B cell (primary cell): ENCODE measurements around the gene PML. TPM values are rescaled to one million over a fixed set of nuclear protein-coding genes. Genes with fewer than 3 reads are reported as not detected.

ENCODE experiments used
- ATAC-seq: fragments of 200-7000 bp; cut with Tn5 transposase; one replicate; pipeline ENCODE4 v1.10.0; 2021; ENCODE audit warnings: low read depth, mild to moderate bottlenecking, moderate number of reproducible peaks, moderate library complexity
- CTCF ChIA-PET: fragments of 350-600 bp; sonication (Branson Sonifier 250); formaldehyde crosslinking; loops from one replicate; lab custom pipeline; 2021; ENCODE audit warnings: antibody characterized with exemption, inconsistent platforms; lab: Charles Lee
- POLR2A ChIA-PET: fragments of 350-600 bp; sonication (Branson Sonifier 250); formaldehyde crosslinking; loops from one replicate; lab custom pipeline; 2021; ENCODE audit warnings: antibody characterized with exemption; lab: Charles Lee
- DNase-seq: peaks from one replicate; pipeline ENCODE4 v3.0.0; 2013
- H2AFZ ChIP-seq: 2 replicates; pipeline ENCODE4 v1.6.1; 2012; ENCODE audit warnings: mild to moderate bottlenecking, low read depth, low read length; ENCODE audit not compliant: insufficient read depth, poor library complexity, severe bottlenecking
- H3K27ac ChIP-seq, 2 donors: 1 replicate in 1 of 2; 2 replicates in 1 of 2; pipeline ENCODE4 v1.5.1; 2012 to 2013; ENCODE audit warnings: low read length in 2 of 2, mild to moderate bottlenecking in 2 of 2, moderate library complexity in 1 of 2
- H3K27me3 ChIP-seq, 4 experiments: fragments of 200-600 bp in 1 of 4; sonication (generic) in 1 of 4; replicated peaks in 1 of 4; 1 replicate in 2 of 4; 2 replicates in 2 of 4; pipeline versions ENCODE4 v1.6.1 to v1.7.0; 2013 to 2016; ENCODE audit warnings: low read length in 3 of 4, mild to moderate bottlenecking in 2 of 4, mixed read lengths in 1 of 4, moderate library complexity in 1 of 4; ENCODE audit not compliant: insufficient read depth in 4 of 4, control insufficient read depth in 3 of 4; ENCODE audit errors: control extremely low read depth in 1 of 4
- H3K36me3 ChIP-seq, 2 experiments: replicated peaks in 1 of 2; 1 replicate in 1 of 2; 2 replicates in 1 of 2; pipeline versions ENCODE4 v1.6.1 to v1.7.1; 2013; ENCODE audit warnings: low read length in 1 of 2; ENCODE audit not compliant: insufficient read depth in 2 of 2, control insufficient read depth in 1 of 2; ENCODE audit errors: control extremely low read depth in 1 of 2, extremely low read depth in 1 of 2
- H3K4me1 ChIP-seq, 2 donors: fragments of 200-600 bp in 1 of 2; sonication (generic) in 1 of 2; 1 replicate in 1 of 2; 2 replicates in 1 of 2; pipeline versions ENCODE4 v1.5.1 to v1.6.1; 2013 to 2017; ENCODE audit warnings: low read length in 2 of 2; ENCODE audit not compliant: control insufficient read depth in 2 of 2, insufficient read depth in 2 of 2
- H3K4me2 ChIP-seq: replicated peaks from 2 replicates; pipeline ENCODE3; 2012; ENCODE audit warnings: mild to moderate bottlenecking, low read depth, low read length; ENCODE audit not compliant: poor library complexity, severe bottlenecking
- H3K4me3 ChIP-seq, 5 experiments: fragments of 200-600 bp in 1 of 5; sonication (generic) in 1 of 5; 1 replicate in 3 of 5; 2 replicates in 2 of 5; pipeline versions ENCODE4 v1.5.1 to v1.7.0; 2011 to 2016; ENCODE audit warnings: low read length in 4 of 5, mild to moderate bottlenecking in 4 of 5, low read depth in 2 of 5, control low read depth in 1 of 5, moderate library complexity in 1 of 5; ENCODE audit not compliant: insufficient read depth in 1 of 5; ENCODE audit errors: control extremely low read depth in 1 of 5, extremely low read depth in 1 of 5
- H3K79me2 ChIP-seq: fragments of 200-600 bp; sonication (generic); one replicate; pipeline ENCODE4 v1.6.0; 2016; ENCODE audit warnings: low read length; ENCODE audit not compliant: control insufficient read depth, insufficient read depth
- H3K9ac ChIP-seq: fragments of 200-600 bp; sonication (generic); 2 replicates; pipeline ENCODE4 v1.6.1; 2017; ENCODE audit warnings: mild to moderate bottlenecking, low read length, moderate library complexity
- H3K9me3 ChIP-seq, 3 donors: one replicate each; pipeline versions ENCODE4 v1.6.1 to v1.7.1; 2013; ENCODE audit warnings: low read length in 2 of 3; ENCODE audit not compliant: control insufficient read depth in 2 of 3, insufficient read depth in 1 of 3; ENCODE audit errors: control extremely low read depth in 1 of 3
- H4K20me1 ChIP-seq: 2 replicates; pipeline ENCODE4 v1.6.0; 2012; ENCODE audit warnings: mild to moderate bottlenecking, low read length; ENCODE audit not compliant: insufficient read depth, control insufficient read depth, poor library complexity, severe bottlenecking
- H3K27ac Mint-ChIP-seq: one replicate; pipeline ENCODE4 v1.8.0; 2021; ENCODE audit warnings: mixed read lengths
- H3K27me3 Mint-ChIP-seq: one replicate; pipeline ENCODE4 v1.8.0; 2021; ENCODE audit warnings: mixed read lengths
- H3K4me1 Mint-ChIP-seq: one replicate; pipeline ENCODE4 v1.8.0; 2021; ENCODE audit warnings: mixed read lengths
- H3K4me3 Mint-ChIP-seq: one replicate; pipeline ENCODE4 v1.8.0; 2021; ENCODE audit warnings: mixed read lengths
- H3K9me3 Mint-ChIP-seq: one replicate; pipeline ENCODE4 v1.8.0; 2022; ENCODE audit warnings: mixed read lengths; ENCODE audit not compliant: insufficient read depth
- CTCF ChIP-seq: fragments of 200-600 bp; IDR thresholded peaks from one replicate; pipeline ENCODE4 v1.8.0; 2022; ENCODE audit warnings: antibody characterized with exemption, mild to moderate bottlenecking
- EZH2 ChIP-seq: IDR thresholded peaks from 2 replicates; pipeline ENCODE4 v1.6.1; 2012; ENCODE audit warnings: borderline replicate concordance, low read depth, mild to moderate bottlenecking, moderate library complexity, low read length; ENCODE audit not compliant: insufficient read depth, poor library complexity, severe bottlenecking
- WGBS: methylation state at CpG from one replicate; pipeline ENCODE4 v1.1.5; 2013; ENCODE audit warnings: missing lambda C conversion rate; ENCODE audit not compliant: insufficient coverage; 5-methylcytosine and 5-hydroxymethylcytosine counted together
- intact Hi-C: fragments of 100-400 bp; cut with micrococcal nuclease; formaldehyde crosslinking; loops from one replicate; pipeline ENCODE4 v1.10.0; 2022
- polyA plus RNA-seq: library from polyadenylated mRNA; depleted of rRNA; stranded (reverse); fragments of >200 nt; gene quantifications from 2 replicates; pipeline ENCODE4 v1.2.3, GENCODE V29; 2012
- total RNA-seq, 2 donors: library from RNA; stranded (reverse); fragments of 120-200 nt in 1 of 2; gene quantifications; 1 replicate in 1 of 2; 2 replicates in 1 of 2; pipeline versions ENCODE4 v1.2.3 to v1.2.4, GENCODE V29; 2013 to 2022

The PML gene
- total and polyA plus RNA-seq, 2 donors (not counting 1 experiment from before 2014, with no cell fraction given): 59.2 to 66.3 TPM

GRCh38 chr15:74007820-74008371 lies 13.4 kb downstream of the PML start:
- H3K9me3 Mint-ChIP-seq: no peaks in the 10 kb centered on the region
- peak overlapping the region; percentile 89 for H3K27ac Mint-ChIP-seq
- WGBS: 0% methylated on average over 3 of the region's 5 CpGs
- ATAC-seq (peak; percentile 84), DNase-seq (peak; percentile 56)
- CTCF ChIA-PET: interaction anchor here (1.5 to 3.6 kb wide), 6 partner anchors 8 to 41 kb away, joined by 3 to 20 read pairs (median 8); partner anchors contain the start of gene PML
- peak overlapping the region in 1 of 5 experiments; percentile 22 for H3K4me3 ChIP-seq
- POLR2A ChIA-PET: interaction anchor here (1.7 kb wide), 1 partner anchor 14 kb away, joined by 5 read pairs; the partner anchor contains the start of gene PML
- no peaks in the 10 kb centered on the region for H3K27me3 ChIP-seq
- peaks cover 39% of the 10 kb centered on the region for H4K20me1 ChIP-seq
- H3K4me1 Mint-ChIP-seq: peaks cover 54% of the 10 kb centered on the region
- peak overlapping the region; percentile 78 for H3K4me3 Mint-ChIP-seq
- H3K4me1 ChIP-seq: peaks cover 33 to 52% of the 10 kb centered on the region in 2 donors
- H3K36me3 ChIP-seq: peaks cover 2 to 23% of the 10 kb centered on the region in 2 experiments
- H3K9me3 ChIP-seq: peaks cover 0 to 3% (median 0%) of the 10 kb centered on the region in 3 donors
- H3K27me3 Mint-ChIP-seq: no peaks in the 10 kb centered on the region
- H3K27ac ChIP-seq: peak overlapping the region; percentile 69 to 87
- peak overlapping the region; percentile 43 for H3K9ac ChIP-seq
- intact Hi-C loops: loop anchor here (1.0 to 5.0 kb wide), 2 partner anchors 13 to 36 kb away; no protein-coding TSS in a partner anchor
- peak overlapping the region; percentile 51 for H2AFZ ChIP-seq
- H3K4me2 ChIP-seq: peak overlapping the region; percentile 63
- peaks cover 99% of the 10 kb centered on the region for H3K79me2 ChIP-seq
- no peak for TF ChIP-seq CTCF
- no peak for TF ChIP-seq EZH2

- ChIA-PET CTCF (interaction anchor here (3.6 kb wide), 1 partner anchor 36 kb away, joined by 20 read pairs; no protein-coding TSS in a partner anchor), POLR2A (no interaction called here)
- no peaks in the 10 kb centered on the region for H3K27me3 ChIP-seq
- no peak overlapping the region for H3K9ac ChIP-seq
- no peaks in the 10 kb centered on the region for H3K9me3 Mint-ChIP-seq
- peaks cover 46% of the 10 kb centered on the region for H4K20me1 ChIP-seq
- no peak overlapping the region for H3K4me3 ChIP-seq
- TF ChIP-seq CTCF (no peak), EZH2 (no peak)
- no peak overlapping the region for H3K27ac ChIP-seq
- H3K4me1 Mint-ChIP-seq: peaks cover 52% of the 10 kb centered on the region
- H3K36me3 ChIP-seq: peaks cover 2 to 26% of the 10 kb centered on the region in 2 experiments
- no peaks in the 10 kb centered on the region for H3K27me3 Mint-ChIP-seq
- no peak overlapping the region for H2AFZ ChIP-seq
- H3K79me2 ChIP-seq: peaks cover 99% of the 10 kb centered on the region
- no peak overlapping the region for H3K4me2 ChIP-seq
- H3K27ac Mint-ChIP-seq: peak overlapping the region; percentile 0
- intact Hi-C loops: loop anchor here (5.0 kb wide), 1 partner anchor 37 kb away; no protein-coding TSS in a partner anchor
- DNase-seq (no peak), ATAC-seq (no peak)
- peaks cover 33 to 52% of the 10 kb centered on the region in 2 donors for H3K4me1 ChIP-seq
- WGBS: 100% methylated on average over 2 of the region's 3 CpGs
- no peak overlapping the region for H3K4me3 Mint-ChIP-seq
- peaks cover 0 to 3% (median 0%) of the 10 kb centered on the region in 3 donors for H3K9me3 ChIP-seq
Observed at GRCh38 chr15:74008901-74009300, 14.4 kb downstream of the PML start.
